Fibroblast of skin of right biceps (primary cell): ENCODE measurements around the gene CEACAM19.
"Not testable (repeated sequence)": the region's sequence is repeated elsewhere in the genome, so short reads cannot be mapped to it uniquely, and the experiment has no call there.

Experiments
- DNase-seq: peaks from one replicate; pipeline ENCODE4 v3.0.0-alpha.2; 2013

CEACAM19 gene

GRCh38 chr19:44646049-44646416, 25.2 kb upstream of the CEACAM19 start:
- no peak for DNase-seq

GRCh38 chr19:44647144-44647543, 24.1 kb upstream of the CEACAM19 start:
- no peak for DNase-seq

- DNase-seq = peak; percentile 55
Measured at GRCh38 chr19:44648631-44649251, 22.5 kb upstream of the CEACAM19 start.

- DNase-seq = no peak
Measured at GRCh38 chr19:44649578-44650145, 21.6 kb upstream of the CEACAM19 start.

GRCh38 chr19:44653343-44653742, 17.9 kb upstream of the CEACAM19 start:
- DNase-seq = no peak

- DNase-seq = peak; percentile 49
Measured at GRCh38 chr19:44653977-44654774, 17.1 kb upstream of the CEACAM19 start.

GRCh38 chr19:44657211-44657921, 13.9 kb upstream of the CEACAM19 start:
- DNase-seq = peak; percentile 77

GRCh38 chr19:44658069-44658733, 13.1 kb upstream of the CEACAM19 start:
- no peak for DNase-seq

- no peak for DNase-seq
Measured at GRCh38 chr19:44660081-44660480, 11.2 kb upstream of the CEACAM19 start.

GRCh38 chr19:44661205-44661604, 10.1 kb upstream of the CEACAM19 start:
- DNase-seq = no peak

- DNase-seq = no peak
Measured at GRCh38 chr19:44661904-44662303, 9.4 kb upstream of the CEACAM19 start.

- DNase-seq = no peak
Measured at GRCh38 chr19:44662691-44663385, 8.4 kb upstream of the CEACAM19 start.

- DNase-seq = no peak
Measured at GRCh38 chr19:44663996-44664395, 7.3 kb upstream of the CEACAM19 start.

GRCh38 chr19:44664976-44665375, 6.3 kb upstream of the CEACAM19 start:
- DNase-seq = no peak

GRCh38 chr19:44666852-44667556, 4.3 kb upstream of the CEACAM19 start:
- no peak for DNase-seq

GRCh38 chr19:44668985-44669764, 2.1 kb upstream of the CEACAM19 start:
- no peak for DNase-seq

GRCh38 chr19:44670027-44670426, 1.3 kb upstream of the CEACAM19 start:
- not testable (repeated sequence) for DNase-seq

GRCh38 chr19:44672226-44672625, 944 bp downstream of the CEACAM19 start:
- no peak for DNase-seq

- no peak for DNase-seq
Measured at GRCh38 chr19:44673510-44673909, 2.2 kb downstream of the CEACAM19 start.

GRCh38 chr19:44675521-44675920, 4.2 kb downstream of the CEACAM19 start:
- DNase-seq = no peak
